Suprapubic skin (tissue), 4 donors: ENCODE data around the gene PRAMEF13.
"Not testable (repeated sequence)": the region's sequence is repeated elsewhere in the genome, so short reads cannot be mapped to it uniquely, and the experiment has no call there.

Experiments used
- CTCF ChIP-seq, 2 donors: fragments of 200-600 bp in 1 of 2; fragments of 450-650 bp in 1 of 2; sonication (generic) in 1 of 2; IDR thresholded peaks; one replicate each; pipeline ENCODE4 v1.5.1; 2016 to 2019; ENCODE audit warnings: antibody characterized with exemption in 2 of 2, mild to moderate bottlenecking in 1 of 2, moderate library complexity in 1 of 2
- POLR2A ChIP-seq, 2 donors: fragments of 450-650 bp; IDR thresholded peaks; one replicate each; pipeline ENCODE4 v1.6.1; 2017; ENCODE audit warnings: antibody characterized with exemption in 2 of 2, mild to moderate bottlenecking in 2 of 2, moderate library complexity in 2 of 2
- POLR2AphosphoS5 ChIP-seq, 3 donors: sonication (generic); formaldehyde crosslinking; IDR thresholded peaks; one replicate each; pipeline ENCODE4 v1.6.1; 2017; ENCODE audit warnings: antibody characterized with exemption in 3 of 3

GRCh38 chr1:13234057-13234456, 32.8 kb upstream of the PRAMEF13 start:
- TF ChIP-seq CTCF, POLR2A, POLR2AphosphoS5 (IDR thresholded peaks at IDR 0.05): not testable (repeated sequence)
